NCI-H2029 treated with DMSO at 0.1 percent for 48 hours (cell line): ENCODE measurements around the gene STX16.

Experiments
- DNase-seq: peaks from one replicate; lab custom pipeline; 2025; lab: John Stamatoyannopoulos, UW

STX16 gene

GRCh38 chr20:58697201-58697866 lies 46.3 kb downstream of the STX16 start:
- DNase-seq = no peak

- DNase-seq = no peak
Observed at GRCh38 chr20:58697867-58698703, 47.0 kb downstream of the STX16 start.

GRCh38 chr20:58698741-58699622 lies 47.9 kb downstream of the STX16 start:
- DNase-seq = no peak

GRCh38 chr20:58699623-58700107 lies 48.6 kb downstream of the STX16 start:
- no peak for DNase-seq

GRCh38 chr20:58700121-58700821 lies 49.2 kb downstream of the STX16 start:
- no peak for DNase-seq

- DNase-seq = no peak
Observed at GRCh38 chr20:58700823-58701222, 49.7 kb downstream of the STX16 start.

GRCh38 chr20:58701431-58702160 lies 50.5 kb downstream of the STX16 start:
- DNase-seq = no peak

- no peak for DNase-seq
Observed at GRCh38 chr20:58702161-58702510, 51.1 kb downstream of the STX16 start.

GRCh38 chr20:58702859-58703648 lies 52.0 kb downstream of the STX16 start:
- DNase-seq = no peak

- no peak for DNase-seq
Observed at GRCh38 chr20:58703765-58704371, 52.8 kb downstream of the STX16 start.

GRCh38 chr20:58705208-58705926 lies 54.3 kb downstream of the STX16 start:
- no peak for DNase-seq

- no peak for DNase-seq
Observed at GRCh38 chr20:58706150-58706892, 55.2 kb downstream of the STX16 start.

- no peak for DNase-seq
Observed at GRCh38 chr20:58706975-58707681, 56.0 kb downstream of the STX16 start.

GRCh38 chr20:58707770-58708169 lies 56.7 kb downstream of the STX16 start:
- no peak for DNase-seq

- DNase-seq = no peak
Observed at GRCh38 chr20:58708246-58708931, 57.3 kb downstream of the STX16 start.

GRCh38 chr20:58709013-58709702 lies 58.1 kb downstream of the STX16 start:
- no peak for DNase-seq

GRCh38 chr20:58709703-58710039 lies 58.6 kb downstream of the STX16 start:
- DNase-seq = no peak
